WTC11 (cell line): Measurements from ENCODE around the gene IRX5. TPM values are rescaled to one million over a fixed set of nuclear protein-coding genes. Genes with fewer than 3 reads are reported as not detected.

ENCODE experiments used
- ATAC-seq: fragments of 200-7000 bp; cut with Tn5 transposase; 2 replicates; pipeline ENCODE4 v1.10.0; 2021; ENCODE audit warnings: mild to moderate bottlenecking, moderate library complexity
- CTCF ChIA-PET: fragments of 300-600 bp; sonication (Branson Sonifier 250); formaldehyde crosslinking; loops from one replicate; lab custom pipeline; 2021; ENCODE audit warnings: antibody characterized with exemption; lab: Charles Lee
- POLR2A ChIA-PET: fragments of 350-600 bp; sonication (Branson Sonifier 250); formaldehyde crosslinking; loops from one replicate; lab custom pipeline; 2021; ENCODE audit warnings: antibody characterized with exemption; lab: Charles Lee
- DNase-seq: peaks from one replicate; pipeline ENCODE4 v3.0.0; 2021; ENCODE audit warnings: low spot score
- H3K27ac Mint-ChIP-seq: 2 replicates; pipeline ENCODE4 v1.8.0; 2021; ENCODE audit warnings: mixed read lengths
- H3K27me3 Mint-ChIP-seq: 2 replicates; pipeline ENCODE4 v1.8.0; 2021; ENCODE audit warnings: low read depth, mild to moderate bottlenecking, moderate library complexity, mixed read lengths
- H3K36me3 Mint-ChIP-seq: 2 replicates; pipeline ENCODE4 v1.8.0; 2021; ENCODE audit warnings: mixed read lengths
- H3K4me1 Mint-ChIP-seq: 2 replicates; pipeline ENCODE4 v1.8.0; 2022; ENCODE audit warnings: mixed read lengths
- H3K4me3 Mint-ChIP-seq: 2 replicates; pipeline ENCODE4 v1.8.0; 2021; ENCODE audit warnings: mild to moderate bottlenecking, moderate library complexity, mixed read lengths
- H3K9me3 Mint-ChIP-seq: 2 replicates; pipeline ENCODE4 v1.8.0; 2021; ENCODE audit warnings: mixed read lengths
- ARID4B ChIP-seq: sonication (generic); formaldehyde crosslinking; IDR thresholded peaks from 2 replicates; pipeline ENCODE4 v1.8.0; 2023; ENCODE audit warnings: missing genetic modification reagents, mild to moderate bottlenecking, borderline replicate concordance
- CTCF ChIP-seq: fragments of 200-600 bp; IDR thresholded peaks from 2 replicates; pipeline ENCODE4 v1.8.0; 2022; ENCODE audit warnings: antibody characterized with exemption
- ELF4 ChIP-seq: sonication (generic); formaldehyde crosslinking; IDR thresholded peaks from 2 replicates; pipeline ENCODE4 v1.8.1; 2022; ENCODE audit warnings: low read depth, mild to moderate bottlenecking, moderate library complexity, missing genetic modification reagents
- ERG ChIP-seq: fragments of 250-450 bp; sonication (Bioruptor Pico); IDR thresholded peaks from 2 replicates; pipeline ENCODE4 v1.8.0; 2021; ENCODE audit warnings: mild to moderate bottlenecking
- FOXP1 ChIP-seq: sonication (generic); formaldehyde crosslinking; IDR thresholded peaks from 2 replicates; pipeline ENCODE4 v1.8.0; 2022; ENCODE audit warnings: missing genetic modification reagents, mild to moderate bottlenecking, moderate library complexity, borderline replicate concordance
- IRF2 ChIP-seq: sonication (generic); formaldehyde crosslinking; IDR thresholded peaks from 2 replicates; pipeline ENCODE4 v1.8.0; 2022; ENCODE audit warnings: low read depth, missing genetic modification reagents, borderline replicate concordance
- MLX ChIP-seq: sonication (generic); formaldehyde crosslinking; IDR thresholded peaks from 2 replicates; pipeline ENCODE4 v1.8.1; 2023; ENCODE audit warnings: mild to moderate bottlenecking, missing genetic modification reagents, moderate library complexity
- MYBL2 ChIP-seq: sonication (generic); formaldehyde crosslinking; IDR thresholded peaks from 2 replicates; pipeline ENCODE4 v1.8.1; 2023; ENCODE audit warnings: mild to moderate bottlenecking, moderate library complexity, missing genetic modification reagents
- NFATC4 ChIP-seq: fragments of 250-450 bp; sonication (Bioruptor Pico); IDR thresholded peaks from 2 replicates; pipeline ENCODE4 v1.9.0; 2021; ENCODE audit warnings: mild to moderate bottlenecking
- NFE2L1 ChIP-seq: sonication (generic); formaldehyde crosslinking; IDR thresholded peaks from 2 replicates; pipeline ENCODE4 v1.8.1; 2023; ENCODE audit warnings: missing genetic modification reagents
- PRRX2 ChIP-seq: fragments of 250-450 bp; sonication (Bioruptor Pico); IDR thresholded peaks from 2 replicates; pipeline ENCODE4 v1.8.0; 2021; ENCODE audit warnings: mild to moderate bottlenecking
- RORB ChIP-seq: fragments of 250-450 bp; sonication (Bioruptor Pico); IDR thresholded peaks from 2 replicates; pipeline ENCODE4 v1.9.0; 2021; ENCODE audit warnings: mild to moderate bottlenecking
- STAT6 ChIP-seq: sonication (generic); formaldehyde crosslinking; conservative IDR thresholded peaks from 2 replicates; pipeline ENCODE4 v1.8.1; 2023; ENCODE audit warnings: mild to moderate bottlenecking, low read depth, missing genetic modification reagents, moderate library complexity
- TCF7 ChIP-seq: sonication (generic); formaldehyde crosslinking; IDR thresholded peaks from 2 replicates; pipeline ENCODE4 v1.8.0; 2022; ENCODE audit warnings: mild to moderate bottlenecking, low read depth, missing genetic modification reagents, moderate library complexity
- TP53 ChIP-seq: sonication (generic); formaldehyde crosslinking; IDR thresholded peaks from 2 replicates; pipeline ENCODE4 v1.8.1; 2023; ENCODE audit warnings: mild to moderate bottlenecking, missing genetic modification reagents
- ZMAT4 ChIP-seq: fragments of 250-450 bp; sonication (Bioruptor Pico); IDR thresholded peaks from 2 replicates; pipeline ENCODE4 v1.9.0; 2021; ENCODE audit warnings: mild to moderate bottlenecking
- ZNF263 ChIP-seq: sonication (generic); formaldehyde crosslinking; IDR thresholded peaks from 2 replicates; pipeline ENCODE4 v1.8.1; 2022; ENCODE audit warnings: low read depth, mild to moderate bottlenecking, moderate library complexity, missing genetic modification reagents
- total RNA-seq: library from RNA; stranded (reverse); gene quantifications from 3 replicates; pipeline ENCODE4 v1.2.3, GENCODE V29; 2021

Gene IRX5
- total RNA-seq, 1 experiment from 2014 or later = 0.35 TPM

- CTCF ChIA-PET = no interaction called here
- DNase-seq (no peak), ATAC-seq (no peak)
- Mint-ChIP-seq H3K4me1 (no peaks in the 10 kb centered on the region), H3K4me3 (no peak overlapping the region), H3K27ac (no peak overlapping the region), H3K27me3 (no peaks in the 10 kb centered on the region), H3K36me3 (no peaks in the 10 kb centered on the region), H3K9me3 (peaks cover 3% of the 10 kb centered on the region)
- POLR2A ChIA-PET = no interaction called here
- TF ChIP-seq ERG = no peak
- no peak for TF ChIP-seq TCF7 (CRISPR knock-in tag)
- no peak for TF ChIP-seq TP53 (CRISPR knock-in tag)
- TF ChIP-seq ELF4 = no peak
These were observed 27.6 kb upstream of the IRX5 start for GRCh38 chr16:54903047-54903446.

- ChIA-PET CTCF (no interaction called here), POLR2A (no interaction called here)
- no peak for ATAC-seq
- H3K27ac Mint-ChIP-seq = no peak overlapping the region
- no peak overlapping the region for H3K4me3 Mint-ChIP-seq
- no peaks in the 10 kb centered on the region; the same call in 1 of the 2 replicates for H3K9me3 Mint-ChIP-seq
- no peak for DNase-seq
- no peaks in the 10 kb centered on the region for H3K36me3 Mint-ChIP-seq
- no peak for TF ChIP-seq STAT6 (CRISPR knock-in tag)
- TF ChIP-seq ZMAT4 (CRISPR knock-in tag) = no peak
- no peak for TF ChIP-seq MYBL2 (CRISPR knock-in tag)
- H3K27me3 Mint-ChIP-seq = peaks cover 2% of the 10 kb centered on the region; the same call in 1 of the 2 replicates
- H3K4me1 Mint-ChIP-seq = no peaks in the 10 kb centered on the region
These were observed 19.6 kb upstream of the IRX5 start for GRCh38 chr16:54911079-54911478.

GRCh38 chr16:54912720-54913119 lies 17.9 kb upstream of the IRX5 start:
- Mint-ChIP-seq H3K36me3 (no peaks in the 10 kb centered on the region), H3K4me3 (no peak overlapping the region), H3K27me3 (peaks cover 2% of the 10 kb centered on the region; the same call in 1 of the 2 replicates), H3K9me3 (no peaks in the 10 kb centered on the region; the same call in 1 of the 2 replicates), H3K4me1 (no peaks in the 10 kb centered on the region), H3K27ac (no peak overlapping the region)
- ChIA-PET POLR2A (no interaction called here), CTCF (interaction anchor here (0.6 kb wide), 1 partner anchor 1556 kb away, joined by 4 read pairs; no protein-coding TSS in a partner anchor)
- no peak for TF ChIP-seq ZNF263 (CRISPR knock-in tag)
- ATAC-seq (no peak), DNase-seq (no peak)

GRCh38 chr16:54921206-54921824 lies 9.3 kb upstream of the IRX5 start:
- no peak for DNase-seq
- Mint-ChIP-seq H3K4me1 (no peaks in the 10 kb centered on the region), H3K27ac (no peak overlapping the region), H3K27me3 (peaks cover 15% of the 10 kb centered on the region), H3K36me3 (no peaks in the 10 kb centered on the region), H3K4me3 (no peak overlapping the region), H3K9me3 (no peaks in the 10 kb centered on the region)
- ChIA-PET CTCF (no interaction called here), POLR2A (no interaction called here)
- no peak for ATAC-seq
- TF ChIP-seq CTCF = no peak
- TF ChIP-seq NFATC4 (CRISPR knock-in tag) = no peak
- TF ChIP-seq FOXP1 (CRISPR knock-in tag) = no peak
- TF ChIP-seq RORB (CRISPR knock-in tag) = no peak
- TF ChIP-seq IRF2 = no peak
- TF ChIP-seq PRRX2 (CRISPR knock-in tag) = no peak
- no peak for TF ChIP-seq ARID4B
- TF ChIP-seq MLX (CRISPR knock-in tag) = no peak
- TF ChIP-seq NFE2L1 (CRISPR knock-in tag) = no peak
